DND-41 (cell line): ENCODE measurements around the gene NSG2.

Experiments
- ATAC-seq: fragments of 200-7000 bp; cut with Tn5 transposase; 3 replicates; pipeline ENCODE4 v1.9.1; 2021; ENCODE audit warnings: low read depth; ENCODE audit not compliant: insufficient read depth
- DNase-seq: peaks from one replicate; pipeline ENCODE4 v3.0.0-alpha.2; 2020
- H2AFZ ChIP-seq: 2 replicates; pipeline ENCODE4 v1.6.0; 2012; ENCODE audit warnings: low read depth, low read length
- H3K27ac ChIP-seq: 2 replicates; pipeline ENCODE4 v1.5.1; 2012; ENCODE audit warnings: low read length, inconsistent platforms
- H3K27me3 ChIP-seq: fragments of 200-600 bp; sonication (generic); 2 replicates; pipeline ENCODE4 v1.6.0; 2012; ENCODE audit warnings: low read length, mild to moderate bottlenecking, inconsistent platforms; ENCODE audit not compliant: insufficient read depth, poor library complexity
- H3K36me3 ChIP-seq: 2 replicates; pipeline ENCODE4 v1.5.1; 2012; ENCODE audit warnings: low read length, inconsistent platforms; ENCODE audit not compliant: insufficient read depth
- H3K4me1 ChIP-seq: 2 replicates; pipeline ENCODE4 v1.5.1; 2012; ENCODE audit warnings: mild to moderate bottlenecking, low read length; ENCODE audit not compliant: insufficient read depth
- H3K4me2 ChIP-seq: 2 replicates; pipeline ENCODE4 v1.6.0; 2012; ENCODE audit warnings: mild to moderate bottlenecking, moderate library complexity, low read length, inconsistent platforms; ENCODE audit not compliant: insufficient read depth
- H3K4me3 ChIP-seq, 2 experiments: fragments of 200-600 bp in 1 of 2; shearing (Covaris generic) in 1 of 2; 2 replicates each; pipeline ENCODE4 v1.5.1; 2012 to 2016; ENCODE audit warnings: inconsistent platforms in 2 of 2, low read length in 2 of 2, mild to moderate bottlenecking in 2 of 2, low read depth in 1 of 2, moderate library complexity in 1 of 2
- H3K79me2 ChIP-seq: 2 replicates; pipeline ENCODE4 v1.6.0; 2012; ENCODE audit warnings: low read length, inconsistent platforms; ENCODE audit not compliant: insufficient read depth
- H3K9ac ChIP-seq: 2 replicates; pipeline ENCODE4 v1.6.0; 2012; ENCODE audit warnings: low read depth, mild to moderate bottlenecking, inconsistent platforms, low read length, moderate library complexity
- H3K9me3 ChIP-seq: 2 replicates; pipeline ENCODE4 v1.5.1; 2012; ENCODE audit warnings: low read length, moderate library complexity, mild to moderate bottlenecking, inconsistent platforms; ENCODE audit not compliant: insufficient read depth, severe bottlenecking
- H4K20me1 ChIP-seq: 2 replicates; pipeline ENCODE4 v1.6.0; 2012; ENCODE audit warnings: low read length; ENCODE audit not compliant: insufficient read depth
- EZH2 ChIP-seq: IDR thresholded peaks from 3 replicates; pipeline ENCODE4 v1.6.1; 2012; ENCODE audit warnings: borderline replicate concordance, low read depth, mild to moderate bottlenecking, moderate library complexity, low read length, inconsistent platforms; ENCODE audit not compliant: severe bottlenecking
- TF ChIP-seq, protein P1 (sequence below): IDR thresholded peaks from 2 replicates; pipeline ENCODE4 v1.5.1; 2012; ENCODE audit warnings: borderline replicate concordance, low read length, moderate library complexity, mild to moderate bottlenecking; ENCODE audit not compliant: poor library complexity, severe bottlenecking; ENCODE audit errors: extremely low read depth

NSG2 gene

DNA sequence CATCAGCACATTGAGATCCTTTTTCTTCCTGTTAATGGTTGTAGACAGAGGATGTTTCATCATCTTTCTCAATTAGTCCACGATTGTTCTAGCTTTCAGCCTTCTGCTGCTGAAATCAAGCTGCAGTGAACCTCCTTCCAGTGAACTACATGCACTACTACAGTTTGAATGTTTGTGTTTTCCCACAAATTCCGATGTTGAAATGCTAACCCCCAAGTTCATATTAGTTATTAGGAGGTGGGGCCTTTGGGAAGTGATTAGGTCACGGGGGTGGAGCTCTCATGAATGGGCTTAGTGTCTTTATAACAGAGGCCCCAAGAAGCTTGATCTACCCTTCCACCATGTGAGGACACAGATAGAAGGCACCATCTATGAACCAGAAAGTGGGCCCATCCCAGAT is 32.9 kb downstream of the NSG2 start:
- Histone ChIP-seq H3K9ac (no peak overlapping the region), H3K79me2 (no peaks in the 10 kb centered on the region), H4K20me1 (no peaks in the 10 kb centered on the region; the same call in 1 of the 2 replicates), H3K27ac (no peak overlapping the region), H3K4me3 (no peak overlapping the region), H3K36me3 (no peaks in the 10 kb centered on the region), H2AFZ (no peak overlapping the region), H3K27me3 (peaks cover 11% of the 10 kb centered on the region), H3K9me3 (no peaks in the 10 kb centered on the region), H3K4me1 (no peaks in the 10 kb centered on the region), H3K4me2 (no peak overlapping the region)
- ATAC-seq (no peak), DNase-seq (no peak)
- TF ChIP-seq, protein P1, sequence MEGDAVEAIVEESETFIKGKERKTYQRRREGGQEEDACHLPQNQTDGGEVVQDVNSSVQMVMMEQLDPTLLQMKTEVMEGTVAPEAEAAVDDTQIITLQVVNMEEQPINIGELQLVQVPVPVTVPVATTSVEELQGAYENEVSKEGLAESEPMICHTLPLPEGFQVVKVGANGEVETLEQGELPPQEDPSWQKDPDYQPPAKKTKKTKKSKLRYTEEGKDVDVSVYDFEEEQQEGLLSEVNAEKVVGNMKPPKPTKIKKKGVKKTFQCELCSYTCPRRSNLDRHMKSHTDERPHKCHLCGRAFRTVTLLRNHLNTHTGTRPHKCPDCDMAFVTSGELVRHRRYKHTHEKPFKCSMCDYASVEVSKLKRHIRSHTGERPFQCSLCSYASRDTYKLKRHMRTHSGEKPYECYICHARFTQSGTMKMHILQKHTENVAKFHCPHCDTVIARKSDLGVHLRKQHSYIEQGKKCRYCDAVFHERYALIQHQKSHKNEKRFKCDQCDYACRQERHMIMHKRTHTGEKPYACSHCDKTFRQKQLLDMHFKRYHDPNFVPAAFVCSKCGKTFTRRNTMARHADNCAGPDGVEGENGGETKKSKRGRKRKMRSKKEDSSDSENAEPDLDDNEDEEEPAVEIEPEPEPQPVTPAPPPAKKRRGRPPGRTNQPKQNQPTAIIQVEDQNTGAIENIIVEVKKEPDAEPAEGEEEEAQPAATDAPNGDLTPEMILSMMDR, result no peak
- no peak for TF ChIP-seq EZH2

DNA sequence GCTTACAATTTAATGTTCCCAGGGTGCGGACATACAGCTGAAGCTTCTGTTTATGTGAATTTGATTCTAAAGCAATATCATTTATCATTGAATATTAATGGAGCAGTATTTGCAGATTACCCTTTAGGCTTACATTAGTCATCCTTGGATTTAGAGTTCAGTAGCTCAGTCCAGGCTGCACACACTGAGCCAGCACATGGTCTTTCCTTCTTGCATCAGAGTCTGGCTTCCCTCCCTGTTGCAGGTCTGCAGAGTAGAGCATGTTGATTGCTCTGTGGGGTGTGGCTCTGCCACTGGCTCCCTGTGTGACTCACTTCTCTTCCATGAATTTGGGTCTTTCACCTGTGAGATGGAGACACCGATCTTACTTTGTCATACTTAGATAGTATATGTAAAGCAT is 36.8 kb downstream of the NSG2 start:
- DNase-seq (no peak), ATAC-seq (no peak)
- Histone ChIP-seq H3K36me3 (no peaks in the 10 kb centered on the region), H3K9me3 (no peaks in the 10 kb centered on the region), H2AFZ (no peak overlapping the region), H3K27ac (no peak overlapping the region), H3K4me2 (no peak overlapping the region), H3K79me2 (no peaks in the 10 kb centered on the region), H3K9ac (no peak overlapping the region), H3K27me3 (peaks cover 5% of the 10 kb centered on the region), H3K4me1 (no peaks in the 10 kb centered on the region), H3K4me3 (no peak overlapping the region), H4K20me1 (no peaks in the 10 kb centered on the region)
- no peak for TF ChIP-seq EZH2
- TF ChIP-seq, protein P1, result no peak

DNA sequence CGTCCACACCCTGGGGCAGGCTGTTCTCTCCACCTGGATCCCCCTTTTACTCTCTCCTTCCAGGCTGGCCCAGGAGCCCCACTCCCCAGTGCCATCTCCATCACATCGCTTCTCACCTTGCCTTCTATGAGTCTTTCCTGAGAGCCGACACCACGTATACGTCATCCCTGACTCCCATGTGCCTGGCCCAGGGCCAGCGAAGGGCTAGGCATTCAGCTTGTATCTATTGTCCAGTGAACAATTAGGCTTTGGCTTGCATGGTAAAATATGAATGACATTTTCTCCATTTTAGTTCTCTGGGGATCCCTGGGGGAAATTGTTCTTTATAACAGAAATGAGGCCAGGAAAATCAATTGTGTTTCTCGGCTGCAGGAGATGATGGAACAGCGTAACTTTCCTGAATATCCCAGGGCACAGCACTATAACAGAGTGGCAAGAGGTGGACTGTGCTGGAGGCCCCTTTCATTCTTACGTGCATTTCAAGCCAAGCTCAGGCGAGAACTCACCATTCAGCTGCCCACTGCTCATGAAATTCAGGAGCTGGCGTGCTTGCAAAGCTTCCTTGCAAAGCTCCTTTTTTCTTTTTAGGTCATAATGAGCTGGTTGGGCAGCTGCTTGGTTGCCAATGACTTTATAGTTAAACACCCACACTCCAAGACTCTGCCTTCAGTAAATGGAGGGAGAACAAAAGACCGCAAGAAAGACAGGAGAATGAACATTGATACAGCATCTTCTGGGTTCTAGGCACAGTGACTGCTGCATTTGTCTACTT is 37.7 kb downstream of the NSG2 start:
- no peak for DNase-seq
- H3K4me3 ChIP-seq, result no peak overlapping the region
- no peak for ATAC-seq

More for the DNA sequence above, 37.7 kb downstream of the NSG2 start:
- Histone ChIP-seq H3K36me3 (no peaks in the 10 kb centered on the region), H3K9ac (no peak overlapping the region), H3K27me3 (peaks cover 7% of the 10 kb centered on the region), H4K20me1 (no peaks in the 10 kb centered on the region), H2AFZ (no peak overlapping the region), H3K9me3 (no peaks in the 10 kb centered on the region), H3K27ac (no peak overlapping the region), H3K79me2 (no peaks in the 10 kb centered on the region), H3K4me2 (no peak overlapping the region), H3K4me1 (no peaks in the 10 kb centered on the region)
- TF ChIP-seq, protein P1, result no peak
